ENCODE measurements around the gene DNAJB12.

Gene DNAJB12

GRCh38 chr10:72320676-72321247, 34.0 kb downstream of the DNAJB12 start (continued):
- TF ChIP-seq ZNF558 (tag by site-specific recombination; IDR thresholded peaks at IDR 0.05) (peak; percentile 77), ZNF488 (tag by site-specific recombination; IDR thresholded peaks at IDR 0.05) (no peak), ZNF404 (tag by site-specific recombination; IDR thresholded peaks at IDR 0.05) (no peak), ZBTB10 (tag by site-specific recombination; IDR thresholded peaks at IDR 0.05) (peak; percentile 89), MYNN (tag by site-specific recombination; IDR thresholded peaks at IDR 0.05; ENCODE audit: borderline replicate concordance) (peak; percentile 55; the same call in 1 of the 2 replicates), ZNF521 (tag by site-specific recombination; IDR thresholded peaks at IDR 0.05) (no peak), ZNF280C (tag by site-specific recombination; IDR thresholded peaks at IDR 0.05) (no peak), HIC1 (tag by site-specific recombination; IDR thresholded peaks at IDR 0.05) (peak; percentile 75; the same call in 1 of the 2 replicates), PRDM10 (tag by site-specific recombination; IDR thresholded peaks at IDR 0.05) (peak; percentile 97), ZNF112 (tag by site-specific recombination; IDR thresholded peaks at IDR 0.05) (no peak), ZNF302 (tag by site-specific recombination; IDR thresholded peaks at IDR 0.05; ENCODE audit: low read depth) (no peak), KLF17 (tag by site-specific recombination; IDR thresholded peaks at IDR 0.05) (peak; percentile 95), ZNF792 (tag by site-specific recombination; IDR thresholded peaks at IDR 0.05) (no peak), ZNF596 (tag by site-specific recombination; IDR thresholded peaks at IDR 0.05) (peak; percentile 69; the same call in 1 of the 2 replicates), ZBTB1 (tag by site-specific recombination; IDR thresholded peaks at IDR 0.05) (0 out of 2 replicates have a peak, but pooled peaks have one; percentile 84), ZIC2 (tag by site-specific recombination; IDR thresholded peaks at IDR 0.05) (peak; percentile 90), ZBTB6 (tag by site-specific recombination; IDR thresholded peaks at IDR 0.05) (peak; percentile 76), ZSCAN4 (tag by site-specific recombination; IDR thresholded peaks at IDR 0.05) (peak; percentile 70; the same call in 1 of the 2 replicates), KLF9 (tag by site-specific recombination; IDR thresholded peaks at IDR 0.05; ENCODE audit: low read depth) (no peak; the same call in 1 of the 2 replicates), KLF1 (tag by site-specific recombination; IDR thresholded peaks at IDR 0.05) (peak; percentile 22; the same call in 1 of the 2 replicates), ZNF707 (tag by site-specific recombination; IDR thresholded peaks at IDR 0.05) (no peak), KLF8 (tag by site-specific recombination; IDR thresholded peaks at IDR 0.05) (peak; percentile 89), ZNF202 (tag by site-specific recombination; IDR thresholded peaks at IDR 0.05; ENCODE audit: borderline replicate concordance) (no peak), ZNF169 (tag by site-specific recombination; IDR thresholded peaks at IDR 0.05) (no peak)
